ENCODE measurements around the gene RAB3C.

The RAB3C gene

GRCh38 chr5:58765058-58765457 is 182.2 kb downstream of the RAB3C start:
- in situ Hi-C loops (cut with MboI; ENCODE audit: low sequenced_read_pairs) = no loop called here

DNA sequence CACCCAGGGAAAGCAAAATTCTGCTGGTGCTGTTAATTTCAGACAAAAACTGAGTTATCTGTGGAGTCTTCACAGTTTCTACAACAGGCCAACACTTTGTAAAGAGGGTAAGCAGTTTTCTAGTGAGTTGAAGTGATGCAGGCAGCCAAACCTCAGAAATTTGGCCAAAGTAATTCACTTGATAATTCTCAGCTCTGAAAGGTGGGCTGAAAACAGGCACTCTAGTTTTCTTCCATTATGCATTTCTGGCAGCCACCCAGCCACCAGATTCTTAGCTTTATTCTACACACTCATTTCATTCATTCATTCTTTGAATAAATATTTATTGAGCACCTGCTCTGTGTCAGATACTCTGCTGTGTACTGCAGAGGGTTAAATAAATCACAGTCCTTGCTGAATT is 184.2 kb downstream of the RAB3C start:
- in situ Hi-C loops (cut with MboI; ENCODE audit: low sequenced_read_pairs) = no loop called here

DNA sequence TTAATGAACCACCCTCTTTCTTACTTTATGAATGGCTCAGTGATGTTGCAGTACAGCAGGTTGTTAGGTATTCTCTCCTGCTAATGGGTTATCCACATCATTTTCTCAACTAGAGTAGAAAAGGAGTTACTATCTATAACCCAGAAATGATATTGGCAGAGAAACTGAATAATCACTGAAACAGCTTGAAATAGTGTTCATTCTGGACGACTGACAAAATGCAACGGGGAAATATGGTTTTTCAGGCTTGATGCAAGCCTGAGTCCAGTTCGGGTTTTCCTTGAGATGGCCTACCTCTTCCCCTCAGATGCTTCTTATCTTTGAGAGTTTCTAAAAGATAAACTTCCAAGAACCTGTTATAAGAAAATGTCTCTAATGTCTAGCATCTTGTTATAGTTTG is 187.3 kb downstream of the RAB3C start:
- in situ Hi-C loops (cut with MboI; ENCODE audit: low sequenced_read_pairs) = no loop called here

DNA sequence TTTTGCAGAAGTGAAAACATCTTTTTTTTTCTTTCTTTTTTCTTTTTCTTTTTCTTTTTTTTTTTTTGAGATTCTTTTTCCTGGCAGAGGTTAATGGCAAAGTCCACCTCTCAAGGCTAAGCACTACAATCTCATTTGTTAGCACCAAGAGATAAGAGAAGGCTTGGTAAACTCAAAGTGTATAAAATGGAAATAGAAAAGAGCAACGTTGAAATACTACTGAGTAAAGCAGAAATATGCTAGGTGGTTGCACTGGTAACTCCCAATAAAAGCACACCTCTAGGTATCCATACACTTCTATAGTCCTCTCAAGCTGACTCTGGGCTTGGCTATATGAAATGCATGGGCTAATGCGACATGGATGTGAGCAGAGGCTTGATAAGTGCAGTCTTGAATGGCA is 188.9 kb downstream of the RAB3C start:
- in situ Hi-C loops (cut with MboI; ENCODE audit: low sequenced_read_pairs) = no loop called here

GRCh38 chr5:58773744-58774441 is 191.0 kb downstream of the RAB3C start:
- in situ Hi-C loops (cut with MboI; ENCODE audit: low sequenced_read_pairs) = no loop called here

DNA sequence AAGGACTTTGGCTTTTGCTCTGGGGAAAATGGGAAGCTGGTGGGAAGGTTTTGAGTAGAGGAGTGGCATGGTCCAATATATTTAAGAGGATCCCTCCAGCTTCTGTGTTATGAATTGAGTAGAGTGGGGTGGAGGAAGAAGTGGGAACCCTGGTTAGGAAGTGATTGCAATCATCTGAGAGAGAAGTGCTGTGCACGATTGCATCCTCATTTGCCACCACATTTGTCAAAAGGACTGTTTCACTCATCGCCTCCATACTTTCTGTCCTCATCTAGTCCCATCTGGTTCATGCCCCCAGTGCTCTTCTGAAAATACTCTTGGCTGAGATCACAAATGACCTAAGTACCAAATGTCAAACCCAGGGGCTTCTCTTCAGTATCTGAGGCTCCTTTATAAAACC is 192.1 kb downstream of the RAB3C start:
- in situ Hi-C loops (cut with MboI; ENCODE audit: low sequenced_read_pairs) = no loop called here

- in situ Hi-C loops (cut with MboI; ENCODE audit: low sequenced_read_pairs) = no loop called here
Measured at GRCh38 chr5:58775701-58776262, 192.9 kb downstream of the RAB3C start.

- in situ Hi-C loops (cut with MboI; ENCODE audit: low sequenced_read_pairs) = no loop called here
Measured at GRCh38 chr5:58776559-58776958, 193.7 kb downstream of the RAB3C start.

DNA sequence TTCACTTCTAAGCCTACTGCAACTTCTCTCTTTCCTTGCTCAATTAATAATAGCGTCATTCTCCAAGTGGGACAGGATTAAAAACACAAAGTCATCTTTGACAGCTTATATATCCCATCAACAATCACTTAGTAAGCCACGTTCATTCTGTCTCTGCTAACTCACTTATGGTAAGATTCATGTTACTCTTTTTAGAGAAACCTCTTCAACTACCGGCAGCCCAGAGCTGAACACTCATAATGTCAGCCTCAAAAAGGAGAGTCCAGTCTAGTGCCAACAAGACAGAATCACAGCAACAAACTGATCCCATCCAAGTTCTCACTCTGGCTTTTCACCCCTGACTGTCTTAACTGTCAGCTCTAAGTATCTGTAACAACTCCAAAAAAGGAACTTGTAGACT is 196.0 kb downstream of the RAB3C start:
- in situ Hi-C loops (cut with MboI; ENCODE audit: low sequenced_read_pairs) = no loop called here

DNA sequence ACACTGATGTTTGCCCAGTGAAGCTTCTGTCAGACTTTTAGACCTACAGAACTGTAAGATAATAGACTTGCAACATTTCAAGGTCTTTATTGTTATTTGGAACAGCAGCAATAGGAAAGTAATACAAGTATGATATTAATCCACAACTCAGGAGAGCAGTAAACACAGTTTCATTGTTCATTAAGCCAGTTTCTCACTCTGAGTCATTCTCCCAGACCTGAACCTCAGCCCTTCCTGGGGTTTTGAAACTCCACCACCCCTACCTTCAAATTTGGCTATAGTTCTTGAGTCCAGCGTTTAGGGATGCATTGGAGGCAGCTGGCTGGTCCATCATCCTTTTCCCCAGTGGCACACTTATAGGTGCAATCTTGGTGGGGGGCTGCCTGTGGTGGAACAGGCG is 203.2 kb downstream of the RAB3C start:
- in situ Hi-C loops (cut with MboI; ENCODE audit: low sequenced_read_pairs) = no loop called here

DNA sequence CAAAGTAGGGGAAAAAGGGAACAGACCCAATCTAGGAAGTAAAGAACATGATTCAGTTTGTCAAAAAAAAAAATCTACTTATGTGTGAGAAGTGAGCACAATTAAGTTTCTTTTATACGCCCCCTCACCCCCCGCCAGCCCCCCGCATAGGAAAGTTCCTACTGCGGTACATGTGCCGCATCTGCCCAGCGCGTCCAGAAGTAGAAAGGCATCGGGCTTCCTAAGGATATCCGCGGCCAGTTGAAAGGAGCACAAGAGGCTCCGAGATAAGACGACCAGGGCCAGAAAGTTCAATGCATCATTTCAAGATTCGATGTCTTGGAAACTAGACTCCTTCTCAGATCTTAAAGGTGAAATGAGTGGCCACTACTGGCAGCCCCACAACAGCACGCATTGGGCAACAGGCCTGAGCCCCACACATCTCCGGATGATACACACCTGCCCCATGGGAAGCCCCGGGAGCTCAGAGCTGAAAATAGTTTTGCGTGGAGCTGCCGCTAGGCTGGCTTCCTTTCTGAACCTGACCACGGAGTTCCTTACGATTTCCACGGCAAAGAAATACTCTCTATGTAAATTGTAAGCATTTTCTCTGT is 203.9 kb downstream of the RAB3C start:
- in situ Hi-C loops (cut with MboI; ENCODE audit: low sequenced_read_pairs) = no loop called here

GRCh38 chr5:58787987-58788386 is 205.1 kb downstream of the RAB3C start:
- in situ Hi-C loops (cut with MboI; ENCODE audit: low sequenced_read_pairs) = no loop called here

DNA sequence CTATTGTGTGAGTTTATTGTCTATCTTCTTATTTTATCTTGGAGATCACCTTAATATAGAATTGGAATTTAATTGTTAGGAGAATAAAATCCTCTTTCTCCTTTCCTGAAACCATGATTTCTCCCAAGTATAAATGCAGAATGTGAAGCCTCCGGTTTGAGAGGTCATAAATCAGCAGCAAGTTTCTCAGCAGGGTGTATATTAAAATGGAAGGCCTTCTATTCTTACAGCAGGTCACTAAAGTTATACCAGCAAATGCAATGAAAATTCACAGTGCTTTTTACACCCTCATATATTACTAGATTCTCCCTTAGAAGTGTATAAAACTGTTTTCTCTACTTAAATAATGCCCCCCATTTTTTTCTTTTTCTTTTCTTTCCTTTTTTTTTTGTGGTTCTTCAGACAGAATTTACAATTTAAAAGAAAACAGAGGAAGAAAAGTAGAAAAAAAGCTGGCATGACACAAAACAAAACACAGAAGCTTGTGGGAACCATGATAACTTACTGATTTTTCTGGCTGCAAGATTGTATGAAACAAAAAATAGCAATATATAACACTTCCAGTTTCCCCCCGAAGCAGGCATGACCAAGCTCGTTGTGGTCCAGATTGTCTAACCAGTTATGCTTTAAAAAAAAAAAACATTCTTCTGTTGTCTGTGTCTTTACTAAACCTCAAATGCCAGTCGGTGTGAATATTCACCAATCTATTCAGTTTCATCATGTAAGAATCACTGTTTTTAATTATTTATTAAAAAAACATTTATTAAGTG is 211.2 kb downstream of the RAB3C start:
- in situ Hi-C loops (cut with MboI; ENCODE audit: low sequenced_read_pairs) = no loop called here

GRCh38 chr5:58794875-58795274 is 212.0 kb downstream of the RAB3C start:
- in situ Hi-C loops (cut with MboI; ENCODE audit: low sequenced_read_pairs) = no loop called here

GRCh38 chr5:58795327-58795726 is 212.5 kb downstream of the RAB3C start:
- in situ Hi-C loops (cut with MboI; ENCODE audit: low sequenced_read_pairs) = no loop called here

GRCh38 chr5:58797021-58797420 is 214.1 kb downstream of the RAB3C start:
- in situ Hi-C loops (cut with MboI; ENCODE audit: low sequenced_read_pairs) = no loop called here

- in situ Hi-C loops (cut with MboI; ENCODE audit: low sequenced_read_pairs) = no loop called here
Measured at GRCh38 chr5:58800356-58800755, 217.5 kb downstream of the RAB3C start.

GRCh38 chr5:58800861-58801540 is 218.1 kb downstream of the RAB3C start:
- in situ Hi-C loops (cut with MboI; ENCODE audit: low sequenced_read_pairs) = no loop called here

DNA sequence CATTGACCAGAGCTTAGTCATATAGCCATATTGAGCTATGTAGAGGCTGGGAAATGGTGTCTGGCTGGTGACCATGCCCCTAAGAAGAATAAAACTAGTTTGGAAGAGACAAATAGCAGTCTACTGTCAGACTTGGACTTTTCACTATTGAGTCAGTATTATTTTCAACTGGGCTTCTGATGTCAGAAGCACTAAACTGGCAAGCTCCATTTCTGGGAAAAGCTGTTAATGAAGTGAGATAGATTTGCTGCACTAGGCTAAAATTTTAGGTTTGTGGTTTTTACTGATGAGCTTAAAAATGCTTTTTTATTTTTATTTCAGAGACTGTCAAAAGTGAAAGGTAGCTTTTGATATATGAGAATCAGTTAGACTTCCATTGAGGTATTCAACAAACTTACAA is 220.2 kb downstream of the RAB3C start:
- in situ Hi-C loops (cut with MboI; ENCODE audit: low sequenced_read_pairs) = no loop called here

GRCh38 chr5:58804291-58804690 is 221.4 kb downstream of the RAB3C start:
- in situ Hi-C loops (cut with MboI; ENCODE audit: low sequenced_read_pairs) = no loop called here

- in situ Hi-C loops (cut with MboI; ENCODE audit: low sequenced_read_pairs) = no loop called here
Measured at GRCh38 chr5:58810086-58810485, 227.2 kb downstream of the RAB3C start.

Measured in HL-60/S4 (cell line).